ENCODE data around the gene SLC35A3.
"Not testable (repeated sequence)": the region's sequence is repeated elsewhere in the genome, so short reads cannot be mapped to it uniquely, and the experiment has no call there.

SLC35A3 gene

GRCh38 chr1:100036718-100037655 lies 67.2 kb downstream of the SLC35A3 start:
- no peak for DNase-seq

DNA sequence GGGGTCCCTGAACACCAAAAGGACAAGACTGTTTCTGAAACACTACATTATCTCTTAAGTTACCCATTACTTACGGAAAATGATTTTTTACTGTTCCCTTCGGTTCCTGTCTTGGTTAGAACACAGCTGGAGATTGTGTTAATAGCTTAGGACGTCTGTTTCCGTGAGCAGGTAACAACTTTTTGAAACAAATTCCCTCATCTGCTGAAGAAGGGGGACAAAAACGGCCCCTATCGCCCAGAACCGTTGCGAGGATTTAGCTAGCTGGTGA lies 67.8 kb downstream of the SLC35A3 start:
- DNase-seq: no peak

- peak; percentile 89 for DNase-seq
These were observed 68.3 kb downstream of the SLC35A3 start for GRCh38 chr1:100037927-100038659.

DNA sequence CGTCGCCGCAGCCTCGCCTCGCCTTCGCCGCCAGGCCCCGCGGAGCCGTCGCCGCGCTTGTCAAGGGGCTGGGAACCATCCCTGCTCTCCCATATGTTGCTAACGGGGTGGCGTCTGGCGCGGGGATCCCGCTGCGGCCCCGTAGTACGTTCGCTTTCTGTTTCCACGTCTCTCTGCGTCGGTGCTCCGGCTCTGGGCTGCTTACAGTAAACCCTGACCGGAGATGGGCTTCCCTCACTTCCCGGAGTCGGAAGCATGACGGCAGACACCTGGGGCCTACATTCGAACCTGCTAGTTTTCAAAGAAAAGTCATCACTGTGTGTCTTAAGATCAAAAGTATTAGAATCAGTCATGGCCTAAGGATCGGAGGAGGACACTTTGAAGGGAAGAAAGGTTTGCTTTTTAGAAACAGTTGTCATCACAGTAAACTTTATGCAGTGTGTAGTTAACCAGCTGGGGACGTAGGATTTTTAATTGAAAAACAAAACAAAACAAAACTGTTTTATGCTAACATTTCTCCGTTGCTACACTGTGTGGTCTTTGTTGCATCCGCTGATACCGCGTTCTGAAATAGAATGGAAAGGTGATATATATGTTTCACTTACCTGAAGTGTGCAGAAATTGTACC lies 69.0 kb downstream of the SLC35A3 start:
- DNase-seq: peak; percentile 59

DNA sequence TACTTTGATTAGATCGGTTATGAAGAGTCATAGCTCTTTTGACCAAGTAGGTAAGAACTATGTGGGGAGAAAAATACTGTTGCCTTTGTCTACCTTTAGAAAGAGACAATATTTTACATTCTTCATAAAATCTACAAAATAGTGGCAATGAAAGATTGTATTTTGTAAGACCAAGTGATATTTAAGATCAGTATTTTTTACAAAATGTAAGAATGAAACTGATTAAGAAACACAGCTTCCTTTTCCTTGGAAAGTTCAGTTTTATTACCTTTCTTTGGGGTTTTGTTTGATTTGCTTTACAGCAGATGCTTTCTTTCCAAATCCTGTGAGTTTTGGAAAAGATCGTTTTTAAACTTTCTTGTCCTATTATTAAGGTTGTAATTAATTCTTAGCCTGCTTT lies 69.8 kb downstream of the SLC35A3 start:
- DNase-seq: no peak

- no peak for DNase-seq
These were observed 75.4 kb downstream of the SLC35A3 start for GRCh38 chr1:100045206-100045605.

- DNase-seq: not testable (repeated sequence)
These were observed 77.5 kb downstream of the SLC35A3 start for GRCh38 chr1:100047235-100047708.

DNA sequence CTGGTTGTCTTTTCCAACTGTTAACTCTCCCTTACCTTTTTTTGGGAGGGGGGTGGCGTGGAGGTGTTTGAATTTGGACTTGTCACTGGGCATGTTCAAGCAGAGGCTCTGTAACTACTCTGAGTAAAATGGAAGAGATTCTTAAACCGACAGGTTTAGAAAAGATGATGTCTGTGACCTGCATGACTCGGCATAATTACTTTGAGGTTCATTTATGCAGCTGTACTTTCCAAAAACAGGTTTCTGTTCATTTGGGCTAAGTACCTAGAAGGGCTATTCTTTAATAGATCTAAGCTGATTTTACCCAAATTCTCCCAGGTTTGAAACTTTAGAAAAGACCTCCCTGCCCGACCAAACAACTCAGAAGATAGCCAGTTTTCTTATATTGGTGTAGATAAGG lies 80.3 kb downstream of the SLC35A3 start:
- DNase-seq: no peak

DNA sequence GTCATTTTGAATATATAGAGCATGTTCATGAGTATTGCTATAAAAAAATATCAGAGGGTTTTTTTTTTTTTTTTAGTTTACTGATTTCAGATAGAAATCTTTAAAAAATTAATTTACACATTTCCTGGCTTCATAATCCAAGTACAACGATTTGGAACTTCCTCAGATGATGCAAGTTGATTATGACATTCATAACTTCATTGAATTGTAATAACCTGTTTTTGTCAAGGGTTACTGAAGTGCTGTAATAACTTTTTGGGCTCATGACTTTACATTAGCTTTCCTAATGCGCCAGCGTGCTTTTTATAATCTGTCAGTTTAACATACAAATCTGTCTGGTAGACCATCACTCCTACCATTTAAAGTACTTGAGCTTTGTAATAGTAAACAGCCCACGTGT lies 81.6 kb downstream of the SLC35A3 start:
- no peak for DNase-seq

- DNase-seq: no peak
These were observed 82.1 kb downstream of the SLC35A3 start for GRCh38 chr1:100051893-100052292.

DNA sequence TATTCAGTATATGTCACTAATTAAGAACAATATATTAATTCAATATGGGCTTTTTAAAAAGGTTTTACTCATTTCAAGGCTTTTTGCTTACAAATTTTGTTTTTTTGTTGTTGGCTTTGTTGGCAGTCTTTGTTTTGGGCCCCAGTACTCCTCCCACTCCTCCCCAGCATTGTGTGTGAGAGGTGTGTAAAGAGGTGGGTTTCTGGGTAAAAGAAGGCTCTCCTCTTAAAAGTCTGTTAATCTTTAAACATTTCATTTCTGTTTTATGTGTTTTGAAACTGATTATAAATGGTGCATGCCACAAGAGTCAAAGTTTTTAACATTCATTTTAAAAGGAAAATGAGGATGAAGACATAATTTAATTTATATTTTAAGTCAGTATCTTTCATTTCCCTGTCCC lies 83.3 kb downstream of the SLC35A3 start:
- DNase-seq: no peak

DNA sequence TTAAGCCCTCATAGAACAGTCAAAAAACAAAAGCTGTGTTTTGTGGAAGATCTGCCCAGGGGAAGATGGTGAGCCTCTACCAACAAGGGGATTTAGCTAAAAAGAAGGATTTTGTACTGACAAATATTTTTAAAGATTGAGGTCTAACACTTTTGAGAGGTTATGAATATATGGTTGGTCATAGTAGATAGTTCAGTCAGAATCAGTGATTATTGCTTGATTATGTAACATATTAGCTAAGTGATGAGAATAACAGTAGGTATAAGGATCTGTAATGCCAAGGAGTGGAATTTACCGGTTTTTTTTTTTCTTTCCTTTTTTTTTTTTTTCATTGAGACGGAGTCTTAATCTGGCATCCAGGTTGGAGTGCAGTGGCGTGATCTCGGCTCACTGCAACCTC lies 83.9 kb downstream of the SLC35A3 start:
- no peak for DNase-seq

DNA sequence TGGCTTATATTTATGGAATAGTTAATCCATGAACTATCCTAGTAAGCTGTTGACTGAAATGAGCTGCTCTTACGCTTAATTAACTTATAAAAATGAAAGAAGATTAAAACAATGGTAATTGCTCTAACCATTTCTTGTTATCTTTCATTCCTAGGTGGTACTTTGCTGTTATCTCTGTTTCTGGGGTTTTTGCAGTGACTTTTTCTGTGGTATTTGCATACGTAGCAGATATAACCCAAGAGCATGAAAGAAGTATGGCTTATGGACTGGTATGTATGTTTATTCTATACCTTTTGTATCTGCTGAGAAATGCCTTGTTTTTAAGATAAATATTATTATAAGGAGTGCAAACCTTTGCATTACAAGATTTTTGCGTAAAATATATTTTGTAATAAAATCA lies 91.9 kb downstream of the SLC35A3 start:
- no peak for DNase-seq

DNA sequence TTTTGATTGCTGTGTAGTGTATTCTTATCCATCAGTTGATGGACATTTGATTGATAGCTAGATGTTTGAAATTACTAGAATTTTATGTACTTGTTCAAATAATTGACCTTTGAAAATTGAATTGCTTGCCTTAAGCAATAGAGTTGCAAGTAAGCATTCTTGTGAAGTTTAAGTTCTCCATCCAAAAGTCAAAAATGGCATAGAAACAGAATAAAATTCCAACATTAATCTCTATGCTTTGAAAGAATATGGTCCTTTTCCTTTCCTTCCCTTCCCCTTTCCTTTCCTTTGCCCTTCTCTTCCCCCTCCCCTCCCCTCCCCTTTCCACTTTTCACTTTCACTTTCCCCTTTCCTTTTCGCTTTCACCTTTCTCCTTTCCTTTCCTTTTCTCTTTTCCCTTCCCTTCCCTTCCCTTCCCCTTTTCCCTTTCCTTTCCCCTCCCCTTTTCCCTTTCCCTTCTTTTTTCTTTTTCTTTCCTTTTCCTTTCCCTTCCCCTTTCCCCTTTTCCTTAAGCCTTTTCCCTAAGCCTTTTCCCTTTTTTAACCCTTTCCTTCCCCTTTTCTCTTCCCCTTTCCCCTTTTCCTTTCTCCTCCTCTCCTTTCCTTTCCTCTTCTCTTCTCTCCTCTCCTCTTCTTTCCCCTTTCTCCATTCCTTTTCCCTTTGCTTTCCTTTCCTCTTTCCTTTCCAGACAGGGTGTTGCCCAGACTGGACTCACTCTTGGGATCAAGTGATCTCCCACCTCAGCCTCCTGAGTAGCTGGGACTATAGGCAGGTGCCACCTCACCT lies 95.6 kb downstream of the SLC35A3 start:
- DNase-seq: no peak

GRCh38 chr1:100065969-100066227 lies 96.1 kb downstream of the SLC35A3 start:
- no peak for DNase-seq

DNA sequence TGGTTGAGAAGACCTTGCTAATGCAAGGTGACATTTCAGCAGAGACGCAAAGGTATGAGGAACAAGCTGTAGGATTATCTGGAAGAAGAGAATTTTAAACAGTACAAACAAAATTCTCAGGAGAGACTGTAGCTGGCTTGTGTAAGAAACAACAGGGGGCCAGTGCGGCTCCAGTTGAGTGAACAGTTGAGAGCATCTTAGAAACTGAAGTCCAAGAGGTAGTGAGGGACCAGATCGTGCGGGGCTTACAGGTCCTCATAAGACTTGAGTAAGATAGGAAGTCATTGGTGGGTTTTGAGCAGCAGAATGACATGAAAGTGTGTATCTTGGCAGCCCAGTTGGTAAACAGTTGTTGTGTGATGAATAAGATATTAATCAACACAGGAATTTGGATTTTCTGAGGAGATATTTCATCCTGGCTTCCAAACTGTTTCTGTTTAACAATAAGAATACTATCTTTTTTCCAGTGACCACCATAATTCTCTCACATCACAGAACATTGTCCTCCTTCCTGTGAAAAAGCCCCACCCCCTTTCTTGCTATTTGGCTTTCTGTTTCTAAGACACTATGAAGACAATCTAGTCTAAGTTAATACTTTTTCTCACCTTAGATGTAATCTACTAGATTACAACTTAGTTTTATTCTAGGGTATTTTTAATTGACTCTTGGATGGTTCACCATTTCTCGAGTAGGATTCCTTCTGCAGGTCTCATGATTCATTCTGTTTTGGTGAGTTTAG lies 100.6 kb downstream of the SLC35A3 start:
- no peak for DNase-seq

DNA sequence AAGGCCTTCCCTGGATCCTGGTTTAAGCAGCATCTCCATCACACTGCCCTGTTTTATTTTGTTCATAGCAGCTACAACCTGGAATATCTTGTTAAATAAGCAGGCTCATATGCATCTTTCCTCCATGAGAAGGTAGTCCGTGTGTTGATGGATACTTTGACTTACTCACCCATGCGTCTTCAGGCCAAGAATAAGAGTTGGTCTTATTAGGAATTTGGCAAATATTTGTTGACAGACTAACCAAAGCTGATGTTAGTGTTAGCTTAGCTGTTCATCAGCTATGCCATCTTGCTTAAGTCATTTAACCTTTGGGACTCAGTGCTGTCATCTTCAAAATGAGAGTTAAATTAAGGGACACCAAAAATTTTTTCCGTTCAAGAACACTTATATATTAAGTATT lies 103.7 kb downstream of the SLC35A3 start:
- DNase-seq: no peak

GRCh38 chr1:100074604-100075395 lies 105.0 kb downstream of the SLC35A3 start:
- DNase-seq: no peak

- no peak for DNase-seq
These were observed 106.0 kb downstream of the SLC35A3 start for GRCh38 chr1:100075773-100076172.

GRCh38 chr1:100076319-100076718 lies 106.5 kb downstream of the SLC35A3 start:
- no peak for DNase-seq

DNA sequence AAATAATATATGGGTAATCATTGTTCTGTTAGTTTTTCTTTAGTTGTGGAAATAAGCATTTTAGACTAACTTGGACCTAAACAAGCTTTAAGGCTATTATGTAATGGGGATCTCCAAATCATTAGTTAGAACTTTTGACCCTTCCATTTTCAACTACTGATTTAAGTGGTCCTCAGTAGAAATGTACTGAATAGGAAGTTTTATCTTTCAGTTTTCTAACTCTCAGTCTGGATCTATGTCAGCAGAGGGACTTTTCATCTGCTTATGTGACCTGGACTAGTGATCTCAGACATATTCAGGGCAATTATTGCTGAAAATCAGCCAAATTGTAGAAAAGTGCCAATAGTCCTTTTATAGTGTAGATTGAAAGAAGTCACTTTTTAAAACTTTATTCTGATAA lies 106.9 kb downstream of the SLC35A3 start:
- no peak for DNase-seq

DNA sequence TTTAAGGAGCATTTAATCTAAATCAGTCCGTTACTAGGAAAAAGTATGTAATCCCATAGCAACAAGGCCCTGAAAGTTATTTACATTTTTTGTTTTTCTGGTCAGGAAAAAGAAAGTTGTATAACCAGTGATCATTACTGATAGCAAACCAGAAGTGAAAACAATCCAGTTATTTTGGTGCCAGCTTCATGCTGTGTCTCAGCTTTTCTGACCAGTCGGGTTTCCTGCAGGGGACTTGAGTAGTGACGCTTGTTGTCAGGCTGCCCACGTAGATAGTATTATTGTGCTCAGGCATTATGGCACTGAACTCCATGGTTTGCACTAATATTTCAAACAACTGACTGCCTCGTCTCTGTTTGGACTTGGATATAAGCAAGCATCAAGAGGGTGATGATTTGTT lies 107.7 kb downstream of the SLC35A3 start:
- no peak for DNase-seq
